ENCODE results near the gene TTLL10. TPM values are rescaled to one million over a fixed set of nuclear protein-coding genes. Genes with fewer than 3 reads are reported as not detected.
"Not testable (repeated sequence)": the region's sequence is repeated elsewhere in the genome, so short reads cannot be mapped to it uniquely, and the experiment has no call there.

TTLL10 gene
- total and polyA plus RNA-seq, 4 experiments from 2014 or later: 0.27 to 0.45 TPM; not detected in 2

- H3K27ac Mint-ChIP-seq: no peak overlapping the region
These were observed 10.4 kb downstream of the TTLL10 start for GRCh38 chr1:1183833-1184775.

GRCh38 chr1:1185101-1185765 is 11.6 kb downstream of the TTLL10 start:
- Mint-ChIP-seq H3K36me3 (no peaks in the 10 kb centered on the region), H3K4me1 (peaks cover 1 to 9% (median 3%) of the 10 kb centered on the region in 4 donors), H3K9me3 (peaks cover 0 to 2% (median 0%) of the 10 kb centered on the region in 8 donors), H3K4me3 (no peak overlapping the region), H3K27me3 (peaks cover 5 to 6% of the 10 kb centered on the region in 2 donors), H3K27ac (peak overlapping the region in 1 of 7 donors; percentile 42)
- H3K4me1 ChIP-seq (ENCODE audit: insufficient read depth, low read length): no peaks in the 10 kb centered on the region
- no peaks in the 10 kb centered on the region for H3K36me3 ChIP-seq (ENCODE audit: insufficient read depth, low read length)
- ChIA-PET POLR2A (ENCODE audit: partially characterized antibody) (no interaction called here), CTCF (ENCODE audit: partially characterized antibody) (no interaction called here)
- no peak overlapping the region for H3K27ac ChIP-seq (ENCODE audit: low read depth, low read length)
- no peak overlapping the region for H3K4me3 ChIP-seq (ENCODE audit: low read length in 2 of 2)
- DNase-seq: peak in 1 of 5 donors; percentile 25
- intact Hi-C loops (cut with micrococcal nuclease): no loop called here
- H3K9me3 ChIP-seq (ENCODE audit: control insufficient read depth in 1 of 2, low read length in 2 of 2): no peaks in the 10 kb centered on the region
- H3K27me3 ChIP-seq (ENCODE audit: insufficient read depth, low read length): no peaks in the 10 kb centered on the region

More at GRCh38 chr1:1183833-1184775, 10.4 kb downstream of the TTLL10 start:
- Mint-ChIP-seq H3K9me3 (peaks cover 0 to 2% (median 0%) of the 10 kb centered on the region in 8 donors), H3K4me1 (peaks cover 1 to 9% (median 3%) of the 10 kb centered on the region in 4 donors), H3K4me3 (no peak overlapping the region), H3K36me3 (no peaks in the 10 kb centered on the region), H3K27me3 (peaks cover 5 to 6% of the 10 kb centered on the region in 2 donors)
- DNase-seq: no peak
- intact Hi-C loops (cut with micrococcal nuclease): no loop called here
- H3K9me3 ChIP-seq (ENCODE audit: control insufficient read depth in 1 of 2, low read length in 2 of 2): no peaks in the 10 kb centered on the region
- no peaks in the 10 kb centered on the region for H3K4me1 ChIP-seq (ENCODE audit: insufficient read depth, low read length)
- POLR2A ChIA-PET (ENCODE audit: partially characterized antibody): no interaction called here
- H3K27ac ChIP-seq (ENCODE audit: low read depth, low read length): no peak overlapping the region
- no peaks in the 10 kb centered on the region for H3K36me3 ChIP-seq (ENCODE audit: insufficient read depth, low read length)
- CTCF ChIA-PET (ENCODE audit: partially characterized antibody): no interaction called here
- no peak overlapping the region for H3K4me3 ChIP-seq (ENCODE audit: low read length in 2 of 2)
- no peaks in the 10 kb centered on the region for H3K27me3 ChIP-seq (ENCODE audit: insufficient read depth, low read length)

- Histone ChIP-seq H3K27ac (ENCODE audit: low read depth, low read length) (no peak overlapping the region), H3K9me3 (ENCODE audit: control insufficient read depth in 1 of 2, low read length in 2 of 2) (no peaks in the 10 kb centered on the region), H3K4me1 (ENCODE audit: insufficient read depth, low read length) (no peaks in the 10 kb centered on the region), H3K4me3 (ENCODE audit: low read length in 2 of 2) (no peak overlapping the region), H3K27me3 (ENCODE audit: insufficient read depth, low read length) (no peaks in the 10 kb centered on the region), H3K36me3 (ENCODE audit: insufficient read depth, low read length) (no peaks in the 10 kb centered on the region)
- intact Hi-C loops (cut with micrococcal nuclease): no loop called here
- POLR2A ChIA-PET (ENCODE audit: partially characterized antibody): interaction anchor here (0.6 kb wide), 1 partner anchor 43 kb away, joined by 3 read pairs; no protein-coding TSS in a partner anchor
- H3K36me3 Mint-ChIP-seq: no peaks in the 10 kb centered on the region
- H3K4me1 Mint-ChIP-seq: peaks cover 0 to 4% (median under 1%) of the 10 kb centered on the region in 4 donors
- no peak overlapping the region for H3K4me3 Mint-ChIP-seq
- H3K27me3 Mint-ChIP-seq: peaks cover 0 to 4% of the 10 kb centered on the region in 2 donors
- H3K9me3 Mint-ChIP-seq: peaks cover 0 to 9% (median under 1%) of the 10 kb centered on the region in 8 donors
- no peak overlapping the region for H3K27ac Mint-ChIP-seq
- no peak for DNase-seq
- CTCF ChIA-PET (ENCODE audit: partially characterized antibody): no interaction called here
These were observed 14.3 kb downstream of the TTLL10 start for GRCh38 chr1:1187938-1188337.

GRCh38 chr1:1189111-1189510 is 15.4 kb downstream of the TTLL10 start:
- intact Hi-C loops (cut with micrococcal nuclease): no loop called here
- Histone ChIP-seq H3K36me3 (ENCODE audit: insufficient read depth, low read length) (no peaks in the 10 kb centered on the region), H3K4me3 (ENCODE audit: low read length in 2 of 2) (no peak overlapping the region), H3K27me3 (ENCODE audit: insufficient read depth, low read length) (no peaks in the 10 kb centered on the region), H3K4me1 (ENCODE audit: insufficient read depth, low read length) (no peaks in the 10 kb centered on the region), H3K27ac (ENCODE audit: low read depth, low read length) (no peak overlapping the region), H3K9me3 (ENCODE audit: control insufficient read depth in 1 of 2, low read length in 2 of 2) (no peaks in the 10 kb centered on the region)
- POLR2A ChIA-PET (ENCODE audit: partially characterized antibody): no interaction called here
- peaks cover 0 to 9% (median 0%) of the 10 kb centered on the region in 8 donors for H3K9me3 Mint-ChIP-seq
- peaks cover 0 to 2% (median 0%) of the 10 kb centered on the region in 4 donors for H3K4me1 Mint-ChIP-seq
- no peak for DNase-seq
- CTCF ChIA-PET (ENCODE audit: partially characterized antibody): no interaction called here
- no peak overlapping the region for H3K27ac Mint-ChIP-seq
- H3K27me3 Mint-ChIP-seq: peaks cover 0 to 2% of the 10 kb centered on the region in 2 donors
- H3K36me3 Mint-ChIP-seq: no peaks in the 10 kb centered on the region
- no peak overlapping the region for H3K4me3 Mint-ChIP-seq

GRCh38 chr1:1191734-1192133 is 18.1 kb downstream of the TTLL10 start:
- no peak overlapping the region for H3K27ac Mint-ChIP-seq
- H3K9me3 ChIP-seq (ENCODE audit: control insufficient read depth in 1 of 2, low read length in 2 of 2): no peaks in the 10 kb centered on the region
- no peak overlapping the region for H3K4me3 Mint-ChIP-seq
- no peaks in the 10 kb centered on the region for H3K36me3 Mint-ChIP-seq
- no peak for DNase-seq
- peaks cover 0 to 2% (median 0%) of the 10 kb centered on the region in 4 donors for H3K4me1 Mint-ChIP-seq
- H3K36me3 ChIP-seq (ENCODE audit: insufficient read depth, low read length): no peaks in the 10 kb centered on the region
- peaks cover 0 to 17% (median 7%) of the 10 kb centered on the region in 8 donors for H3K9me3 Mint-ChIP-seq
- ChIA-PET POLR2A (ENCODE audit: partially characterized antibody) (no interaction called here), CTCF (ENCODE audit: partially characterized antibody) (interaction anchor here (1.6 kb wide), 1 partner anchor 69 kb away, joined by 6 read pairs; no protein-coding TSS in a partner anchor)
- H3K27me3 Mint-ChIP-seq: peaks cover 0 to 2% of the 10 kb centered on the region in 2 donors
- intact Hi-C loops (cut with micrococcal nuclease): no loop called here
- no peaks in the 10 kb centered on the region for H3K4me1 ChIP-seq (ENCODE audit: insufficient read depth, low read length)
- H3K27me3 ChIP-seq (ENCODE audit: insufficient read depth, low read length): no peaks in the 10 kb centered on the region
- no peak overlapping the region for H3K4me3 ChIP-seq (ENCODE audit: low read length in 2 of 2)
- H3K27ac ChIP-seq (ENCODE audit: low read depth, low read length): no peak overlapping the region

- Mint-ChIP-seq H3K27ac (peak overlapping the region in 1 of 7 donors; percentile 53), H3K4me3 (no peak overlapping the region)
- no peak overlapping the region for H3K27ac ChIP-seq (ENCODE audit: low read depth, low read length)
These were observed 21.0 kb downstream of the TTLL10 start for GRCh38 chr1:1194723-1195122.

GRCh38 chr1:1195726-1196125 is 22.0 kb downstream of the TTLL10 start:
- H3K36me3 Mint-ChIP-seq; intact Hi-C loops (cut with micrococcal nuclease); H3K4me3 ChIP-seq (ENCODE audit: low read length in 2 of 2); H3K4me1 Mint-ChIP-seq; H3K4me3 Mint-ChIP-seq; H3K27me3 Mint-ChIP-seq; H3K27ac ChIP-seq (ENCODE audit: low read depth, low read length); H3K27me3 ChIP-seq (ENCODE audit: insufficient read depth, low read length); H3K4me1 ChIP-seq (ENCODE audit: insufficient read depth, low read length); POLR2A ChIA-PET (ENCODE audit: partially characterized antibody); H3K36me3 ChIP-seq (ENCODE audit: insufficient read depth, low read length); H3K9me3 ChIP-seq (ENCODE audit: control insufficient read depth in 1 of 2, low read length in 2 of 2); DNase-seq: not testable (repeated sequence)
- CTCF ChIA-PET (ENCODE audit: partially characterized antibody): interaction anchor here (1.6 kb wide), 1 partner anchor 73 kb away, joined by 5 read pairs; no protein-coding TSS in a partner anchor
- H3K27ac Mint-ChIP-seq: peak overlapping the region in 2 of 7 donors; percentile 4 to 35
- H3K9me3 Mint-ChIP-seq: peaks cover 0 to 17% (median 7%) of the 10 kb centered on the region in 8 donors

More at GRCh38 chr1:1194723-1195122, 21.0 kb downstream of the TTLL10 start:
- DNase-seq: no peak
- Histone ChIP-seq H3K27me3 (ENCODE audit: insufficient read depth, low read length) (no peaks in the 10 kb centered on the region), H3K4me1 (ENCODE audit: insufficient read depth, low read length) (no peaks in the 10 kb centered on the region), H3K36me3 (ENCODE audit: insufficient read depth, low read length) (no peaks in the 10 kb centered on the region), H3K9me3 (ENCODE audit: control insufficient read depth in 1 of 2, low read length in 2 of 2) (no peaks in the 10 kb centered on the region), H3K4me3 (ENCODE audit: low read length in 2 of 2) (no peak overlapping the region)
- intact Hi-C loops (cut with micrococcal nuclease): no loop called here
- Mint-ChIP-seq H3K4me1 (no peaks in the 10 kb centered on the region), H3K36me3 (no peaks in the 10 kb centered on the region), H3K27me3 (peaks cover 0 to 2% of the 10 kb centered on the region in 2 donors), H3K9me3 (peaks cover 0 to 17% (median 7%) of the 10 kb centered on the region in 8 donors)
- CTCF ChIA-PET (ENCODE audit: partially characterized antibody): interaction anchor here (1.6 kb wide), 1 partner anchor 72 kb away, joined by 5 read pairs; no protein-coding TSS in a partner anchor
- POLR2A ChIA-PET (ENCODE audit: partially characterized antibody): no interaction called here
